ENCODE results near the gene RHOF. TPM values are rescaled to one million over a fixed set of nuclear protein-coding genes. Genes with fewer than 3 reads are reported as not detected.

RHOF gene, protein sequence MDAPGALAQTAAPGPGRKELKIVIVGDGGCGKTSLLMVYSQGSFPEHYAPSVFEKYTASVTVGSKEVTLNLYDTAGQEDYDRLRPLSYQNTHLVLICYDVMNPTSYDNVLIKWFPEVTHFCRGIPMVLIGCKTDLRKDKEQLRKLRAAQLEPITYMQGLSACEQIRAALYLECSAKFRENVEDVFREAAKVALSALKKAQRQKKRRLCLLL
- 1.8 and 2.5 TPM in 2 replicates for total RNA-seq (2014; rRNA removed)
- polyA plus RNA-seq (2012), result 1.1 TPM

DNA sequence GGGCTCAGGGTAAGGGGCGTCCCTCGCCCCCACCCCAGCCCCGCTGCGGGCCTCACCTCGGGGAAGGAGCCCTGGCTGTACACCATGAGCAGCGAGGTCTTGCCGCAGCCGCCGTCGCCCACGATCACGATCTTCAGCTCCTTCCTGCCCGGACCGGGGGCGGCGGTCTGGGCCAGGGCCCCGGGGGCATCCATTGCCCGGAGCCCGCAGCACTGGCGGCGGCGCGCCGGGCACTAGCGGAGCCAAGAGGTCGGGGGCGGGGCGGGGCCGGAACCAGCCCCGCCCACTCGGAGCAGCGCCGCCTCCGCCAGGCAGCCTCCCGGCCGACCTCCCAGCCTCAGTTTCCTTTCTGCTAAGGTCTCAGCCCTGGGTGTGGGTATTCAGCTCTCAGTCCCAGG is at the start of gene RHOF:
TSS of gene RHOF (minus strand) at position 249 of the 398 bp plus-strand sequence. CDS start at position 194, 55 bp downstream.
- no peak for DNase-seq (ENCODE audit: low read depth)

DNA sequence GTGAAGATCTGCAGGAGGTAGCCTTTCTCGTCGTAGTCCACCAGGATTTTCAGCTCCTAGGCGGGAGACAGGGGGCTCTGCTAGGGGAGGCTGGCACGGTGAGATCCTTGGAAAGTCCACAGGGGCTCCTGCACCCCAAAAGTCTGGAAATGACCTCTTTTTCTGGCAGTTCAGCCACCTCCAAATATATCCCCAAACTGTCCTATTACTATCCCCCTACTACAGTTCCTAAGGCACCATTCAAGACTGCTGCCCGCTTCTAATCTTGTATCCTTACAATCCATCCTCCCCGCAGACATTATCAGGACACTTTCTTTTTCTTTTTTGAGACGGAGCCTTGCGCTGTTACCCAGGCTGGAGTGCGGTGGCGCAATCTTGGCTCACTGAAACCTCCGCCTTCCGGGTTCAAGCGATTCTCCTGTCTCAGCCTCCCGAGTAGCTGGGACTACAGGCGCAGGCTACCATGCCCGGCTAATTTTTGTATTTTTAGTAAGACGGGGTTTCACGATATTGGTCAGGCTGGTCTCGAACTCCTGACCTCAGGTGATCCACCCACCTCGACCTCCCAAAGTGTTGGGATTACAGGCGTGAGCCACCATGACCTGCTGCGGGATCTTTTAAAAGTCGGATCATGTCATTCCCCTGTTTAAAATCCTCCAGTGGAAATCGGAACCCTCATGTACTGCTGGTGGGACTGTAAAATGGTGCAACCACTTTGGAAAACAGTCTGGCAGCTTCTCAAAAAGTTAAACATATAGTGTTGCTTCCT is 46.7 kb upstream of the RHOF start:
- no peak for DNase-seq (ENCODE audit: low read depth)

DNA sequence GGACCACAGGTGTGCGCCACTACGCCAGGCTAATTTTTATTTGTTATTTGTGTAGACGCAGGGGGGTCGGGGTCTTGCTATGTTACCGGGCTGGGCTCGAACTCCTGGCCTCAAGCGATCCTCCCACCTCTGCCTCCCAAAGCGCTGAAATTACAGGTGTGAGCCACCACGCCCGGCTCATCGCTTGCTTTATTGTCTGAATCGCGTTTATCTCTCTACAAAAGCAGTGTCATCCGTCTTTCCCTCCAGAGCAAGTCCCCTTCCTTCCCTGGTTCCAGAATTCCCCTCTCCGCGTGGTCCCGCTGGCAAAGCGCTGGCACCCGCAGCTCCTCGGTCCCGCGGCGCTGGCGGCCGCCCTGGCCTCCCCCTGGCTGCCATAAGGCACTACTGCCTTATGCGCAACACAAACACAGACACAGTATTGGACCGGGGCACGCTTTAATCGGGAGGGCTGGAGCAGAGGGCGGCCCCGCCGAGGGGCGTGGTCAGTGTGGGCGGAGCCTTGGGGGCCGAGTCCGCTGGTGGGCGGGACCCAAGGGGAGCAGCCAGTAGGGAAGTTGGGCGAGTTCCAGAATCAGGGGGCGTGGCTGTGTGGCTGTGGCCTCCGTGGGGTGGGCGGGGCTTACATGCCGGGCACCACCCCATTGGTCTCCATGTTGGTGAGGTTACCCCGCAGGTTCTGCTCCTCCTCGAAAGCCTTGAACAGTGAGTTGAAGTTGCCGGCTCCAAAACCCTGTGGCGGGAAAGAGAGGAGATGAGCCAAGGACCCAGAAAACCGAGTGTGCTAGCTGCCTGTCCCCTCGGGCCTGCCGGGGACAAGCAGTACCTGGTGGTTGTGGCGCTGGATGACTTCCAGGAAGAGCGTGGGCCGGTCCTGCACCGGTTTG is 45.9 kb upstream of the RHOF start:
- peak; percentile 95 for DNase-seq (ENCODE audit: low read depth)

DNA sequence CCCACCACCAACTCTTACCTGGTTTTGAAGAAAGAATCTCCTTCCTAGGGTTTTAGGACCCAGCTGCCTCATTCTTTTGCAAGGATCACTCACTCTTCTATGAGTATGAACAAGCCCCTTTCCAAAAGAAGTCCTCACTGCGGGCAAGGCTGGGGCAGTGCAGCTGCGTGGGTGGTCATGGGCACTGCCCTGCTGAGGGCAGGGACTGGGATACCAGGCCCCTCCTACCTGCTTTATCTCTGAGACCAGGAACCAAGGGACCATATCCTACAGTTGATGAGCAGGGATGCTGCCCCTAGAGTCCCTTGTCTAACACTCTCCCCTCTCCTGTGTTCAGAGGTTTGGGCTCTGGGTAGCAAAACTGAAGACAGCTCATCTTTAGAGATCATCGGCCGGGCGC is 44.6 kb upstream of the RHOF start:
- DNase-seq (ENCODE audit: low read depth), result no peak

DNA sequence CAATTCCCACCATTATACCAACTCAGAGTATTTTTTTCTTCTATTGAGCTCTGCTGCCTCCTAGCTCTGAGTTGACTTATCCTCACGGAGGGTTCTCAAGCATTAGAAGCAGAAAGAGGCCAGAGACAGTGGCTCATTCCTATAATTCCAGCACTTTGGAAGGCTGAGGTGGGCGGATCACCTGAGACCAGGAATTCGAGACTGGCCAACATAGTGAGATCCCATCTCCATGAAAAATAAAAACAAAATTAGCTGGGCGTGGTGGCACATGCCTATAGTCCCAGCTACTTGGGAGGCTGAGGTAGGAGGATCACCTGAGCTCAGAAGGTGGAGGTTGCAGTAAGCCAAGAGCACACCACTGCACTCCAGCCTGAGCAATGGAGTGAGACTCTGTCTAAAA is 44.2 kb upstream of the RHOF start:
- no peak for DNase-seq (ENCODE audit: low read depth)

DNA sequence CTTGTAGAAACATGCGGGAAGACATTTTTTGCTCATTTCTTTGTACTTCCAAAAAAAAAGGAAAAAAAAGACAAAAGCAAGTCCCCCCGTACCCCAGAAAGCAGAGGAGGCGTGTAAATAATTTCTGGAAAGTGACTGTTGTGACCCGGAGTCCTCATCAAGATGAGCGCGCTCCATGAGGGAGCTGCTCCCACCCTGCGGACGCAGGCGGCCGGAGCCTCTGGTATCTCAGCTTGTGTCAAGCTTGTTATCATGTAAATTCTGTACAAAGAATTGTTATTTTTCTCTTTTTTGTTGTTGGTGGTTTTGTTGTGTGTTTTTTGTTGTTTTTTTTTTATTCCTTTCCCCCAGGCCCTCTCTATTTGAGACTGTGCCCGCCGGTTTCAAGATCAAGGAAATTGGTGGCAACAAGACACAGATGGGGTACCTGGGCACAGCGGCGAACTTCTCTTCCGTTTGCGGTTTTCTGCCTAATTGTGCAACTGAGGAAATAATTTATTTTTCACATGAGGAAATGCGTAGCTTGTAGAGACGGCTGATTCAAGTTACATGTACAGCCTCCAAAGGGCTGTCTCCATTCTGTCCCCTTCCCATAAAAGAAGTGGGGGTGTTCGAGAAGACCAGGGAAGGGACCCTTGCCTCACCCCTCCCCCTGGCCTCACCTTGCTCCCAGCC is 38.2 kb upstream of the RHOF start:
- DNase-seq (ENCODE audit: low read depth), result no peak

DNA sequence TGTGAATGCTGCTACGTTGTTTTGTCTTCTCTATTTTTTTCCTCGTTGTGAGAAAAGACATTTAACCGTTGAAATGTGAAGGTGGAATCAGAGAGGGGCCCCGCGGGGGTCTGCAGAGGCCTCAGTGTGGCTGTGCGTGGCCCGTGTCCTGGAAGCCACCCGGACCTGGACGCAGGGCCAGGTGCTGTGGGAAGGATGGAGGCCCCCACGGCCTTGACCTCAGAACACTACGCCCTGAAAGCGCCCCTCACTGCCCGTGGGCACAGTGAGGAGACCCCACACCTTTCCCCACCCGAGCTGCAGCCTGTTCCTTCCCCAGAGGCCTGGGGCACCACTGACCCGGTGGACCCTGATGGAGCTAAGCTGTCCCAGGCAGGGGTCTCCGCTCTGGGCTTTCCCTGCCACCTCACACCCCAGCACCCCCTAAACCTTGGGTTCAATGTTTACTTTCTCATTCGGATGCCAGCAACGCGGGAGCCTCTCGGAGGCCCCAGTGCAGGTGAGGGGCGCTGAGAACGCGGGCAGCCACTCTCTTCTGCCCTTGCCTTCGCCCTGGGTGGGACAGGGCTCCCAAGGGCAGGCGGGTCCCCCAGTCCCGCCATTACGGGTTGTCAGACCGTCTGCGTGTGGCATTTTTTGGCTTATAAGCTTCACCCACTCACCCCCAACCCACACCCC is 37.2 kb upstream of the RHOF start:
- no peak for DNase-seq (ENCODE audit: low read depth)

DNA sequence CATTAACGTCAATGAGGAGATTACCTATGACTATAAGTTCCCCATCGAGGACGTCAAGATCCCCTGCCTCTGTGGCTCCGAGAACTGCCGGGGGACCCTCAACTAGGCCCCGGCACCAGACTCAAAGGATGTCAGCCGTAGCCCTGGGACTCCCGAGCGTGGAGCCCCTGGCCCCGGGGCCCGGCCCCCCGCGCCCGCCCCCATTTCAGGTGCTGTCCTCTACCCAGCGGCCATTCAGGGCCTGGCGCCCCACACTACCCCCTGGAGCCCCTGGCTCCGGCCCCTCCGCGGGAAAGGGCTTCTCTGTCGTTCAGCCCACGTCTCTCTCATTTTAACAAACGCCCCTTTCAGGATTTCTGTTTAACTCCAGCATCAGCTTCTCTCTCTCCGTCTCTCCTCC is 36.6 kb upstream of the RHOF start:
- no peak for DNase-seq (ENCODE audit: low read depth)

DNA sequence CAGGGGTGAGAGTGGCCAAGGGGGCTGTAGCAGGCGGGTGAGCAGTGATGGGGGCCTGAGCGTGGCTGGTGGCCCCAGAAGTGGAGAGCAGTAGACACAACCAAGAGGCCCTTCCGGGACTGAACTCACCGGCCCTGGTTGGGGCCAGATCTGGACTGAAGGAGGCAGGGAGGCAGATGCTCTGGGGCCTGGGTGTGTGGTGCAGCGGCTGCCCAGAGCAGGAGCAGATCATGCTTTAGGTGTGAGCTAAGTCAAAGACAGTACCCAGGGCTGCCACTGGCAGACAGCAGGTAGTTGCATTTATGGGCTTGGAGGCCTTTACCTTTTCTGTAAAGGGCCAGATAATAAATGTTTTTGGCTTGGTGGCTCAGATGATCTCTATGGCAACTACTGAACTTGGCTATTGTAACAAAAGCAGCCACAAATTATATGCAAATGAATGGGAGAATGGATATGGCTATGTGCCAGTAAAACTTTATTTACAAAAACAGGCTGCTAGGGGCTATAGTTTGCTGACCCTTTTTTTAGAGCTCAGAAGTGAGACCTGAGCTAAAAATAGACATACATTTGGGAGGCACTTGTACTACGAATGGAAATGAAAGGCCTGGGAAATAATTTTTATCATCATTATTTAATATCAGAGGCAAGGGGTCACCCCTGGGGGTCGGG is 35.9 kb upstream of the RHOF start:
- no peak for DNase-seq (ENCODE audit: low read depth)

DNA sequence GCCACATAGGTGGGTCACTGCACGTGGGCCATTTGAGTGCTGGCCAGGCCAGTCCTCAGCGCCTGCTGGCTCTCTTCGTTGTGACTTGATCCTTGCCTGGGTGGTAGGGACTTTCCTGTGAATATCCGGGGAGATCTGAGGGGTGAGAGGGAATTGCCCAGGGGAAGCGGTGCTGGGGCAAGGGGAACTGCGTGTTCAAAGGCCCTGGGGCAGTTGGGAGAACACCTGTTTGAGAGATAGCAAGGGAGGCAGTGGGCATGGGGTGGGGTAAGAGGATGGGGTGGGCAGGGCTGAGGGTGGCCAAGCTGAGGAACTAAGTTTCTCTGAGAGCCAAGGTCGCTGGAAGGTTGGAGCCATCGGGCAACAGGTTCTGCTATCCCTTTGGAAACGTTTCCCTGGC is 35.3 kb upstream of the RHOF start:
- DNase-seq (ENCODE audit: low read depth), result no peak

DNA sequence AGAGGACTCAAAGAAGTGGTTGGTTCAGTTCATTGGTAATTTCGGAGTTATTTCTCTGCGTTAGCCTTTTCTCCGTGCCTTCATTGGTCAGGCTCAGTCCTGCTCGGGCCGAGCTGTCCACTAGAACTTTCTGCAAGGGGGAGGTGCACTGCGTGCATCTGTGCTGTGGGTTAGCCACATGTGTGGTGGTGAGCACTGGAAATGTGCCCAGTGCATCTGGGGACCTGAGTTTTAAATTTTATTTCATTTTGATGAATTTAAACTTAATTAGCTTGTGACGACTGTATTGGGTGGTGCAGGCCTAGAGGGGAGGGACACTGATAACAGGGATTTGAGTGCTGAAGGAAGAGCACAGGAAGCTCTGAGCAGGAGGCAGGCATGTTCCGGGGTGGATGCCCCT is 34.8 kb upstream of the RHOF start:
- DNase-seq (ENCODE audit: low read depth), result no peak

DNA sequence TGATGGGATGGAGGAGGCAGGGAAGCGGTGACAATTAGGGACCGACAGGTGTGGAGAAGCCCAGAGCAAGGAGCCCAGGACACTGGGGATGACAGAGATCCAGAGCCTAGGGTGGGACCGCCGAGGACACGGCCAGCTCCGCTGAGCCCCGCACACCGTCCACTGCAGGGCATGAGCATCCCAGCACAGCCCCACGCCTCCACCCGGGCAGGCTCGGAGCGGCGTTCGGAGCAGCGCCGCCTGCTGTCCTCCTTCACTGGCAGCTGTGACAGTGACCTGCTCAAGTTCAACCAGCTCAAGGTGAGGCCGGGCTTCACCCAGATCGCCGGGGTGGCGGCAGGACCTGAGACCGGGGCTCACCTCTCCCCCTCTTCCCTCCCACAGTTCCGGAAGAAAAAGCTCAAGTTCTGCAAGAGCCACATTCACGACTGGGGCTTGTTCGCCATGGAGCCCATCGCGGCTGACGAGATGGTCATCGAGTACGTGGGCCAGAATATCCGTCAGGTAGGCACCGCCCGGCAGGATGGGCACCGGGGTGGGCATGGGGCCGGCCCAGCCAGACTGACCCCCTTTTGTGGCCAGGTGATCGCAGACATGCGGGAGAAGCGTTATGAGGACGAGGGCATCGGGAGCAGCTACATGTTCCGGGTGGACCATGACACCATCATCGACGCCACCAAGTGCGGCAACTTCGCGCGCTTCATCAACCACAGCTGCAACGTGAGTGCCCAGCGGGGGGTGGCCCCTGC is 34.0 kb upstream of the RHOF start:
- no peak for DNase-seq (ENCODE audit: low read depth)

DNA sequence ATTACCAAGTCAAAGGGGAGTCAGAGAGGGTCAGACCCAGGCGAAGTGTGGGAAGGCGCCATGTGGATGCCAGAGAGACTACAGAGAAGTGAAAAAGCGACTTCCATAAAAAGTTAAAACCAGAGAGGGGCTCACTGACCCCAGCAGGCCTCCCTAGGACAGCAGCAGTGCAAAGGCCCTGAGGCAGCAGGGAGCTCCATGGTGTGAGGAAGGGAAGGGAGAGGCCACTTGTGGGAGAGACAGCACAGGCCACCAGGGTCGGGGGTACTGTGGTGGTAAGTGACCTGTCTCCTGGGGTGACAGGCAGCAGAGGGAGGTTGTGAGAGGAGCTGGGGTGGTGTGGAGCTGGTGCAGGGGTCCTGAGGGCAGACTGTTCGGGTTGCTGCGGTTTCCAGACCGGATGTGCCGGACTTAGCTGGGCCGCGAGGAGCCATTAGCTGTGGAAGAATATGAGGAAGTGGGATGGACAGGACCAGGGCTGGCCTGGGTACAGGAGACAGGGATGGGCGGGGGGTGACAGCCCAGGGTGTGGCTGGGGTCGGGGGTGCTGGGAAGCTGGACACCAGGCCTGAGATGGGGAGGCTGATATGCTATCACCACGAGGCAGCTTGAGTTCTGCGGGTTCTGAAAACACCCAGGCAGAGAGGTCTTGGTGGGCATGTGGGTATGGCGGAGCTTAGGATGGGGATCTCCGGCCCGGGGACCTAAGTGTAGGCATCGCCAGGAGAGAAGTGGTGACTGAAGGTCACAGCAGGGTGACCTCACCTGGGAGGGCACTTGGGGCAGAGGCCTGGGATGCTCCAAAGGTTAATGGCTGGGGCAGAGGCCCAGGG is 33.0 kb upstream of the RHOF start:
- DNase-seq (ENCODE audit: low read depth), result no peak

DNA sequence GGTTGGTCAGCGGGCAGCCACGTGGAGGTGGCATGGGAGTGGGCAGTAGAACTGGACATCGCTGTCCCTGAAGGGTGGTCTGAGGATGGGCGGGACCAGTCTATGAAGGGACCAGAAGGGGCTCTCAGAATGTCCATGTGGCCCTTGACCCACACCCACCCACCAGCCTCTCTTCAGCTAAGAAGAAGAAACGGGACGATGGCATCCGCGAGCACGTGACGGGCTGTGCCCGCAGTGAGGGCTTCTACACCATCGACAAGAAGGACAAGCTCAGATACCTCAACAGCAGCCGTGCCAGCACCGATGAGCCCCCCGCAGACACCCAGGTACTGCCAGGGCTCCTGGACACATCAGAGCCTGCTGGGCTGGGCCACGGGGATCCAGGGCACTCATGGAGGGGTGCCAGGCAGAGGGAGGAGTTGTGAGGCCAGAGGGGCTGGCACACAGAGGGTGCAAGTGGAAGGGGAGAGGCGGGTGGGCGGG is 31.6 kb upstream of the RHOF start:
- DNase-seq (ENCODE audit: low read depth), result no peak

DNA sequence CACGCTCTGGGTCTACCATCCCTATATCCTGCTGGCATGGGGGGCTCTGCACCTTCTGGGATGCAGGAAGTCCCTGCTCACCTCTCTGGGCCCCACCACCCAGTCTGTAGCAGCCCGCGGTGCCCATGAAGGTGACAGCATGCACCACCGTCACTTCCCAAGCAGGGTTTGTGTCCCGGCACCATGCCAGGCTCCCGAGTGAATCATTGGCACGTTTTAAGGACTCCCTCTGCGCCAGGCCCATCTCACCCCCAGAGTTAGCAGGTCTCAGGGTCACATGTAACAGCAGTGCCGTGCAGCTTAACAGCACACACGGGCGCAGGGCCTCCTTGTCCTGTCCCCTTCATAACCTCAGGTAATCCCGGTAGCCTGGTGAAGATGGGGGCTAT is 30.2 kb upstream of the RHOF start:
- no peak for DNase-seq (ENCODE audit: low read depth)

DNA sequence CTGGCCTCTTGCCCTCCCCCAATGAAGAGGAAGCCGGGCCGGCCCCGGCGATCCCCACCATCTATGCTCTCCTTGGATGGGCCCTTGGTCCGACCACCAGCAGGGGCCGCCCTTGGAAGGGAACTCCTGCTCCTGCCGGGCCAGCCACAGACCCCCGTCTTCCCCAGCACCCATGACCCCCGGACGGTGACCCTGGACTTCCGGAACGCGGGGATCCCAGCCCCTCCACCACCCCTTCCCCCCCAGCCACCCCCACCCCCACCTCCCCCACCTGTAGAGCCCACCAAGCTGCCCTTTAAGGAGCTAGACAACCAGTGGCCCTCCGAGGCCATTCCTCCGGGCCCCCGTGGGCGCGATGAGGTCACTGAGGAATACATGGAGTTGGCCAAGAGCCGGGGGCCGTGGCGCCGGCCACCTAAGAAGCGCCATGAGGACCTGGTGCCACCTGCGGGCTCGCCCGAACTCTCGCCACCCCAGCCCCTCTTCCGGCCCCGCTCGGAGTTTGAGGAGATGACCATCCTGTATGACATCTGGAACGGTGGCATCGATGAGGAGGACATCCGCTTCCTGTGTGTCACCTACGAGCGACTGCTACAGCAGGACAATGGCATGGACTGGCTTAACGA is 29.7 kb upstream of the RHOF start:
- no peak for DNase-seq (ENCODE audit: low read depth)

DNA sequence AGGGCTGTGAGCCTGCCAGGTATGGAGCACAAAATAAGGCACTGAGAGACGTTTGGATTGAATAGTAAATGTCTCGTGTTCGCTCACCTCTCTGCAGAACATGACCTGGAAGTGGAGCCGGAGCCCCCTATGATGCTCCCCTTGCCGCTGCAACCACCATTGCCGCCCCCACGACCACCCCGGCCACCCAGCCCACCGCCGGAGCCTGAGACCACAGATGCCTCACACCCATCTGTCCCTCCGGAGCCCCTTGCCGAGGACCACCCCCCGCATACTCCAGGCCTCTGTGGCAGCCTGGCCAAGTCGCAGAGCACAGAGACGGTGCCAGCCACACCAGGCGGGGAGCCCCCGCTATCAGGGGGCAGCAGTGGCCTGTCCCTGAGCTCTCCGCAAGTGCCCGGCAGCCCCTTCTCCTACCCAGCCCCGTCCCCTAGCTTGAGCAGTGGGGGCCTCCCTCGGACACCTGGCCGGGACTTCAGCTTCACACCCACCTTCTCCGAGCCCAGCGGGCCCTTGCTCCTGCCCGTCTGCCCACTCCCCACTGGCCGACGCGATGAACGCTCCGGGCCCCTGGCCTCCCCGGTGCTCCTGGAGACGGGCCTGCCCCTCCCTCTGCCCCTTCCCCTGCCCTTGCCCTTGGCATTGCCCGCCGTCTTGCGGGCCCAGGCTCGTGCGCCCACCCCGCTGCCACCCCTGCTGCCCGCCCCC is 29.1 kb upstream of the RHOF start:
- DNase-seq (ENCODE audit: low read depth), result no peak

DNA sequence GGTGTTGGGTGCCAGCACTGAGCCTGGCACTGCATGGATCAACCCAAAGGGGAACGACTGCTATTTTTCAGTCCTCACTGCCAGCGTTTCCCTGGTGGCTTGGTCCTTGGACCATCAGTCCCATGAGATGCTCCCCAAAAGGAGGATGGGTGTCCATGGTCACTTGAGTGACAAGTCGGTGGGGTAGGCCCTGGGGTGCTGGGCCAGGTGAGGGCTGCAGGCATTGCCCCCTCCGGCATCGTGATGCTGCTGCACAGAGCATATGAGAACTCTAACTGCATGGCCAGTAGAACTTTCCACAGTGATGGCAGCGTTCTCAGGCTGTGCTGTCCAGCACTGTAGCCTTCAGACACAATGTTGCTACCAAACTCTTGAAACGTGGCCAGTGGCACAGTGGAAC is 26.6 kb upstream of the RHOF start:
- DNase-seq (ENCODE audit: low read depth), result no peak
